PC-9 (cell line): ENCODE results near the gene CD2BP2. TPM values are rescaled to one million over a fixed set of nuclear protein-coding genes. Genes with fewer than 3 reads are reported as not detected.

Experiments
- BruUV-seq: library from RNA; stranded (reverse); fragments of 400-500 nt; replicated peaks from 2 replicates; lab custom pipeline; 2021; lab: Mats Ljungman, UMichigan
- CTCF ChIA-PET: fragments of 300-600 bp; sonication (Branson Sonifier 250); formaldehyde crosslinking; loops from one replicate; lab custom pipeline; 2022; ENCODE audit warnings: antibody characterized with exemption; lab: Charles Lee
- POLR2A ChIA-PET: fragments of 300-600 bp; sonication (Branson Sonifier 250); formaldehyde crosslinking; loops from one replicate; lab custom pipeline; 2022; ENCODE audit warnings: antibody characterized with exemption; ENCODE audit not compliant: unreplicated experiment; lab: Charles Lee
- DNase-seq, 2 experiments: peaks; one replicate each; pipeline versions ENCODE4 v3.0.0 to v3.0.0-alpha.2; 2015 to 2022; ENCODE audit warnings: mixed read lengths in 1 of 2
- H2AFZ ChIP-seq: fragments of 200-600 bp; sonication (generic); 2 replicates; pipeline ENCODE4 v1.8.1; 2017; ENCODE audit warnings: antibody characterized with exemption
- H3F3A ChIP-seq: fragments of 200-600 bp; sonication (generic); 2 replicates; pipeline ENCODE4 v1.8.1; 2017; ENCODE audit warnings: antibody characterized with exemption, mild to moderate bottlenecking, low read depth; ENCODE audit not compliant: insufficient read depth
- H3K27ac ChIP-seq: fragments of 200-600 bp; sonication (generic); 2 replicates; pipeline ENCODE4 v1.6.1; 2016; ENCODE audit warnings: mixed run types
- H3K27me3 ChIP-seq: fragments of 200-600 bp; sonication (generic); 2 replicates; pipeline ENCODE4 v1.6.1; 2016; ENCODE audit warnings: low read depth, mixed run types; ENCODE audit not compliant: insufficient read depth
- H3K36me3 ChIP-seq: fragments of 200-600 bp; sonication (generic); 2 replicates; pipeline ENCODE4 v1.6.1; 2016; ENCODE audit warnings: low read depth, mixed run types
- H3K4me1 ChIP-seq: fragments of 200-600 bp; sonication (generic); replicated peaks from 2 replicates; pipeline ENCODE4 v1.6.1; 2016; ENCODE audit warnings: mixed run types; ENCODE audit not compliant: insufficient read depth
- H3K4me2 ChIP-seq: fragments of 200-600 bp; sonication (generic); 2 replicates; pipeline ENCODE4 v1.6.1; 2017; ENCODE audit warnings: mixed run types
- H3K4me3 ChIP-seq: fragments of 200-600 bp; sonication (generic); 2 replicates; pipeline ENCODE4 v1.6.1; 2016; ENCODE audit warnings: mixed run types
- H3K79me2 ChIP-seq: fragments of 200-600 bp; sonication (generic); 2 replicates; pipeline ENCODE4 v1.6.1; 2017; ENCODE audit warnings: low read depth, mixed run types
- H3K9me2 ChIP-seq: fragments of 200-600 bp; sonication (generic); 2 replicates; pipeline ENCODE4 v1.8.1; 2017; ENCODE audit warnings: mild to moderate bottlenecking; ENCODE audit not compliant: insufficient read depth
- H3K9me3 ChIP-seq: fragments of 200-600 bp; sonication (generic); 2 replicates; pipeline ENCODE4 v1.8.1; 2016; ENCODE audit warnings: low read depth; ENCODE audit not compliant: insufficient read depth
- H4K20me1 ChIP-seq: fragments of 200-600 bp; sonication (generic); 2 replicates; pipeline ENCODE4 v1.8.1; 2017; ENCODE audit not compliant: insufficient read depth
- EZH2 ChIP-seq: fragments of 200-600 bp; sonication (generic); IDR thresholded peaks from 2 replicates; pipeline ENCODE4 v1.8.0; 2017; ENCODE audit warnings: antibody characterized with exemption, low read depth
- intact Hi-C: fragments of 100-400 bp; cut with micrococcal nuclease; formaldehyde crosslinking; loops from one replicate; pipeline ENCODE4 v1.10.0; 2022; ENCODE audit not compliant: unreplicated experiment
- total RNA-seq: library from RNA; stranded (reverse); gene quantifications from 2 replicates; pipeline ENCODE4 v1.2.3, GENCODE V29; 2021
- TF ChIP-seq, protein P1 (sequence below): fragments of 200-600 bp; sonication (generic); conservative IDR thresholded peaks from 2 replicates; pipeline ENCODE4 v1.6.1; 2017; ENCODE audit warnings: mixed run types, antibody characterized with exemption, mild to moderate bottlenecking, moderate library complexity

CD2BP2 gene
- total RNA-seq, 1 experiment from 2014 or later = 84.6 TPM

DNA sequence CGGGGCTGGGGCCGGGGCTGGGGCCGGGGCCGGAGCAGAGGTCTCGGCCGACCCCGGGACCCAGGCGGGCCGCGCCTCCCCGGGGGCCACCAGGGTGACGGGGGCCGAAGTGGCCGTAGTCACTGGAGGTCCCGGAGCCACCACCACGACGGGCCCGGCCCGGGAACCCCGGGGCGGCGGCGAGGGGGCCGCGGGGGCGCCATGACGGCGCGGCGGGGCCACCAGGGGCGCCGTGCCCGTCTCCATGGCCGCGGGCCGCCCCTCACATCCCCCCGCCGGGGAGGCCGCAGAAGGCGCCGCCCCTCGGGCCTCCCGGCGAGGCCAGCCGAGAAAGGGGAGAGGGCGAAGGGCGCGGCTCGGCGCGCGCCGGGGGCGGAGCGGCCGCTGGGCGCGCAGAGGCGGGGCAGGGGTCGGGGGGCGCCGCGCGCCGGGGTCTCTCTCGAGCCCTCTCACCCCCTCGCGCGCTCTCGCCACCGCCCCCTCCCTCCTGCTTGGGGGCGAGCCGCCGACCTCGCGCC lies 14.9 kb upstream of the CD2BP2 start:
- Histone ChIP-seq H3K4me2 (peak overlapping the region; percentile 98), H3K27ac (no peak overlapping the region), H3K9me2 (no peaks in the 10 kb centered on the region), H3K27me3 (no peaks in the 10 kb centered on the region), H3K9me3 (no peaks in the 10 kb centered on the region), H2AFZ (no peak overlapping the region), H3K79me2 (peaks cover 49% of the 10 kb centered on the region), H3K4me3 (peak overlapping the region; percentile 75), H4K20me1 (peaks cover 37% of the 10 kb centered on the region), H3F3A (peaks cover 11% of the 10 kb centered on the region), H3K36me3 (peaks cover 9% of the 10 kb centered on the region; the same call in 1 of the 2 replicates), H3K4me1 (peaks cover 22% of the 10 kb centered on the region)
- BruUV-seq = no TSS peak
- TF ChIP-seq, protein P1, sequence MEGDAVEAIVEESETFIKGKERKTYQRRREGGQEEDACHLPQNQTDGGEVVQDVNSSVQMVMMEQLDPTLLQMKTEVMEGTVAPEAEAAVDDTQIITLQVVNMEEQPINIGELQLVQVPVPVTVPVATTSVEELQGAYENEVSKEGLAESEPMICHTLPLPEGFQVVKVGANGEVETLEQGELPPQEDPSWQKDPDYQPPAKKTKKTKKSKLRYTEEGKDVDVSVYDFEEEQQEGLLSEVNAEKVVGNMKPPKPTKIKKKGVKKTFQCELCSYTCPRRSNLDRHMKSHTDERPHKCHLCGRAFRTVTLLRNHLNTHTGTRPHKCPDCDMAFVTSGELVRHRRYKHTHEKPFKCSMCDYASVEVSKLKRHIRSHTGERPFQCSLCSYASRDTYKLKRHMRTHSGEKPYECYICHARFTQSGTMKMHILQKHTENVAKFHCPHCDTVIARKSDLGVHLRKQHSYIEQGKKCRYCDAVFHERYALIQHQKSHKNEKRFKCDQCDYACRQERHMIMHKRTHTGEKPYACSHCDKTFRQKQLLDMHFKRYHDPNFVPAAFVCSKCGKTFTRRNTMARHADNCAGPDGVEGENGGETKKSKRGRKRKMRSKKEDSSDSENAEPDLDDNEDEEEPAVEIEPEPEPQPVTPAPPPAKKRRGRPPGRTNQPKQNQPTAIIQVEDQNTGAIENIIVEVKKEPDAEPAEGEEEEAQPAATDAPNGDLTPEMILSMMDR = no peak
- TF ChIP-seq EZH2 = no peak
- no peak for DNase-seq
- intact Hi-C loops = loop anchor here (2.0 kb wide), 1 partner anchor 35 kb away; no protein-coding TSS in a partner anchor
- ChIA-PET POLR2A (interaction anchor here (0.6 to 0.8 kb wide), 2 partner anchors 23 to 278 kb away, joined by 4 to 14 read pairs; partner anchors contain the start of gene TBX6), CTCF (interaction anchor here (1.0 to 1.4 kb wide), 3 partner anchors 25 to 39 kb away, joined by 3 to 5 read pairs (median 3); partner anchors contain the start of genes ZNF48 and ZNF771)

- intact Hi-C loops = no loop called here
- Histone ChIP-seq H3K4me2 (peak overlapping the region; percentile 98), H4K20me1 (peaks cover 42% of the 10 kb centered on the region), H3K27me3 (no peaks in the 10 kb centered on the region), H3K9me2 (no peaks in the 10 kb centered on the region), H3F3A (peaks cover 11% of the 10 kb centered on the region), H3K36me3 (peaks cover 9% of the 10 kb centered on the region; the same call in 1 of the 2 replicates), H3K4me3 (peak overlapping the region; percentile 75), H3K9me3 (no peaks in the 10 kb centered on the region), H3K79me2 (peaks cover 56% of the 10 kb centered on the region), H3K27ac (peak overlapping the region; percentile 18; the same call in 1 of the 2 replicates), H3K4me1 (peaks cover 22% of the 10 kb centered on the region), H2AFZ (no peak overlapping the region)
- no peak for TF ChIP-seq EZH2
- TF ChIP-seq, protein P1 = no peak
- POLR2A ChIA-PET = no interaction called here
- BruUV-seq = no TSS peak
- CTCF ChIA-PET = interaction anchor here (1.0 kb wide), 1 partner anchor 38 kb away, joined by 3 read pairs; the partner anchor contains the start of gene ZNF771
- peak in 1 of 2 experiments; percentile 13 for DNase-seq
These were observed 14.2 kb upstream of the CD2BP2 start for GRCh38 chr16:30369091-30369937.

GRCh38 chr16:30368792-30369090 lies 13.6 kb upstream of the CD2BP2 start:
- H2AFZ ChIP-seq = no peak overlapping the region
- no TSS peak for BruUV-seq
- H3K27ac ChIP-seq = peak overlapping the region; percentile 18; the same call in 1 of the 2 replicates
- peaks cover 61% of the 10 kb centered on the region for H3K79me2 ChIP-seq
- H4K20me1 ChIP-seq = peaks cover 46% of the 10 kb centered on the region
- ChIA-PET CTCF (no interaction called here), POLR2A (no interaction called here)
- no peaks in the 10 kb centered on the region for H3K9me2 ChIP-seq
- H3K4me3 ChIP-seq = peak overlapping the region; percentile 75
- H3K4me2 ChIP-seq = peak overlapping the region; percentile 98
- TF ChIP-seq EZH2 = no peak
- TF ChIP-seq, protein P1 = no peak
- intact Hi-C loops = no loop called here
- H3K9me3 ChIP-seq = no peaks in the 10 kb centered on the region
- H3K4me1 ChIP-seq = peaks cover 22% of the 10 kb centered on the region
- no peak for DNase-seq
- H3K36me3 ChIP-seq = peaks cover 9% of the 10 kb centered on the region; the same call in 1 of the 2 replicates
- H3F3A ChIP-seq = peaks cover 11% of the 10 kb centered on the region
- no peaks in the 10 kb centered on the region for H3K27me3 ChIP-seq
